ENCODE results near the gene SLC7A8.

GRCh38 chr14:23086565-23086964, 96.9 kb downstream of the SLC7A8 start:
- no peak for TF ChIP-seq CTCF (IDR thresholded peaks at IDR 0.05)
- no peak for TF ChIP-seq POLR2A (IDR thresholded peaks at IDR 0.05)

Data from thyroid gland (tissue), 4 donors.